Upper lobe of right lung (tissue), 1 donor: ENCODE data around the gene SH3GL3. TPM values are rescaled to one million over a fixed set of nuclear protein-coding genes. Genes with fewer than 3 reads are reported as not detected.

Experiments used
- ATAC-seq: fragments of 200-7000 bp; cut with Tn5 transposase; one replicate; pipeline ENCODE4 v1.9.1; 2020; ENCODE audit warnings: mild to moderate bottlenecking, moderate library complexity
- DNase-seq: peaks from one replicate; pipeline ENCODE4 v3.0.0-alpha.2; 2020
- H3K27ac ChIP-seq: fragments of 200-600 bp; one replicate; pipeline ENCODE4 v1.8.0; 2022
- H3K27me3 ChIP-seq: fragments of 200-600 bp; one replicate; pipeline ENCODE4 v1.8.0; 2022; ENCODE audit warnings: mild to moderate bottlenecking
- H3K36me3 ChIP-seq: fragments of 200-600 bp; one replicate; pipeline ENCODE4 v1.8.0; 2022
- H3K4me1 ChIP-seq: fragments of 200-600 bp; one replicate; pipeline ENCODE4 v1.8.0; 2022
- H3K4me3 ChIP-seq: fragments of 200-600 bp; one replicate; pipeline ENCODE4 v1.8.0; 2022; ENCODE audit warnings: mild to moderate bottlenecking
- H3K9me3 ChIP-seq: fragments of 200-600 bp; one replicate; pipeline ENCODE4 v1.8.0; 2022
- intact Hi-C: fragments of 100-400 bp; cut with DNase I; formaldehyde crosslinking; loops from one replicate; pipeline ENCODE4 v1.11.0; 2022
- total RNA-seq: library from RNA; stranded (reverse); fragmentation: NEBNext Ultra II Directional; extraction: Animal tissue kit (Norgen Biotek cat#: 25700); gene quantifications from one replicate; pipeline ENCODE4 v1.2.1, GENCODE V29; 2021
- TF ChIP-seq, protein P1 (sequence below): fragments of 200-600 bp; IDR thresholded peaks from one replicate; pipeline ENCODE4 v1.8.0; 2022; ENCODE audit warnings: antibody characterized with exemption
- donor health status: DM: no; HTN: yes; CAD: no; lungs with severe emphysema.

SH3GL3 gene
- total RNA-seq, 1 donor from 2014 or later: 3.4 TPM

DNA sequence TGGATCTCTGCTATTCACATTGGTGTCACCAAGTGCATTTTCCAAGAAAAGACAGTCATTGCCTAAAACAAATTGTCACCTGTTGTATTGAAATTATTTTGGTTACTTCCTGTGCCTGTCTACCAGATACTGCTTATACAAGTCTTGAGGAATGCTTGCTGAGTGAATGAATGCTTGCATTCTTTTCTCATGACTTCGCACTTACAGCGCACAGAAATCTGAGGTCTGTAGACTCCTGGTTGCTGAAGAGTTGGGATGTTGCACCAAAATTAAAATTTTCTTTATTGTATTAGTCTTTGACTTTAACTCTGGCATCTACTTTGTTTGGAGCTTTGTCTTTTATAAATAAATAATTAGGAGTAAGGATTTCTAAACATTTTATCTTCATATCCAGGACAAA lies 28.4 kb downstream of the SH3GL3 start:
- intact Hi-C loops: no loop called here
- H3K9me3 ChIP-seq: no peaks in the 10 kb centered on the region
- H3K4me1 ChIP-seq: no peaks in the 10 kb centered on the region
- peaks cover 8% of the 10 kb centered on the region for H3K27me3 ChIP-seq
- no peak overlapping the region for H3K4me3 ChIP-seq
- no peaks in the 10 kb centered on the region for H3K36me3 ChIP-seq
- no peak for DNase-seq
- TF ChIP-seq, protein P1, sequence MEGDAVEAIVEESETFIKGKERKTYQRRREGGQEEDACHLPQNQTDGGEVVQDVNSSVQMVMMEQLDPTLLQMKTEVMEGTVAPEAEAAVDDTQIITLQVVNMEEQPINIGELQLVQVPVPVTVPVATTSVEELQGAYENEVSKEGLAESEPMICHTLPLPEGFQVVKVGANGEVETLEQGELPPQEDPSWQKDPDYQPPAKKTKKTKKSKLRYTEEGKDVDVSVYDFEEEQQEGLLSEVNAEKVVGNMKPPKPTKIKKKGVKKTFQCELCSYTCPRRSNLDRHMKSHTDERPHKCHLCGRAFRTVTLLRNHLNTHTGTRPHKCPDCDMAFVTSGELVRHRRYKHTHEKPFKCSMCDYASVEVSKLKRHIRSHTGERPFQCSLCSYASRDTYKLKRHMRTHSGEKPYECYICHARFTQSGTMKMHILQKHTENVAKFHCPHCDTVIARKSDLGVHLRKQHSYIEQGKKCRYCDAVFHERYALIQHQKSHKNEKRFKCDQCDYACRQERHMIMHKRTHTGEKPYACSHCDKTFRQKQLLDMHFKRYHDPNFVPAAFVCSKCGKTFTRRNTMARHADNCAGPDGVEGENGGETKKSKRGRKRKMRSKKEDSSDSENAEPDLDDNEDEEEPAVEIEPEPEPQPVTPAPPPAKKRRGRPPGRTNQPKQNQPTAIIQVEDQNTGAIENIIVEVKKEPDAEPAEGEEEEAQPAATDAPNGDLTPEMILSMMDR: no peak
- no peak overlapping the region for H3K27ac ChIP-seq
- peak; percentile 70 for ATAC-seq

DNA sequence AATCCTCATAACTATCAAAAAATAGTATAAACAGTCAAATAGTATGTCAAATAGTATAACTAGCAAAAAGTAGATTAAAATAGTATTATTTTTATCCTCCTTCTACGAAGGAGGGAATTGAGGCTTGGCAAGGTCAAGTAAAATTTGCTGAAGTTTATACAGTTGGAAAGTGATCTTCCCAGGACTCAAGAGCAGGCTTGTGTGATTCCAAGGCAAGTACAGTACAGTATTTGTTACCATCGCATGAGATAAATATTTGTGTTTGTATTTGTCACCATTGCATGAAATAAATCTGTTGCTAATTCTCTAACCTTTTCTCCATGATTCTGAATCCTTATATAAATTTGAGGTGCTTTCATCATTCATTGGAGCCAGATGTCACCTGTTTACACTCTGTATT lies 28.9 kb downstream of the SH3GL3 start:
- intact Hi-C loops: no loop called here
- no peaks in the 10 kb centered on the region for H3K36me3 ChIP-seq
- no peak overlapping the region for H3K4me3 ChIP-seq
- DNase-seq (no peak), ATAC-seq (no peak)
- H3K9me3 ChIP-seq: no peaks in the 10 kb centered on the region
- H3K27ac ChIP-seq: no peak overlapping the region
- H3K27me3 ChIP-seq: peaks cover 8% of the 10 kb centered on the region
- TF ChIP-seq, protein P1: no peak
- H3K4me1 ChIP-seq: no peaks in the 10 kb centered on the region

DNA sequence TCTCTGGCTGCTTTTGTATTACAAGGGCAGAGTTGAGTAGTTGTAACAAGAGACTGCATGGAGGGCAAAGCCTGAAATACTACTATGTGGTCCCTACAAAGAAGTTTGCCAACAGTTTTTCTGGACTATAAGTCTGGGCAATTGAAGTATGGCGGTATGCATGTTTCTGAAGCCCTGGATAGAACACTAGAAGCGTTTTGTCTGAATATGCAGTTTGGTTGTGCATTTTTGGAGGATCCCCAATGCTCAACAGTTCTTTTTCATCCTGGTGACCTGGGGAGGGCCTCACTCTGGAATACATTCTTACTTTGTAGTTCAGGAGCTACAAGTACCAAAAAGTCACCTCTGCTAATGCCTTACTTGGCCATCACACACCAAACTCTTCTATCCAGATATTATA lies 29.6 kb downstream of the SH3GL3 start:
- ATAC-seq: no peak
- TF ChIP-seq, protein P1: no peak
- no peak for DNase-seq
- Histone ChIP-seq H3K4me3 (no peak overlapping the region), H3K27me3 (peaks cover 8% of the 10 kb centered on the region), H3K36me3 (no peaks in the 10 kb centered on the region), H3K4me1 (no peaks in the 10 kb centered on the region), H3K9me3 (no peaks in the 10 kb centered on the region), H3K27ac (no peak overlapping the region)
- intact Hi-C loops: no loop called here

DNA sequence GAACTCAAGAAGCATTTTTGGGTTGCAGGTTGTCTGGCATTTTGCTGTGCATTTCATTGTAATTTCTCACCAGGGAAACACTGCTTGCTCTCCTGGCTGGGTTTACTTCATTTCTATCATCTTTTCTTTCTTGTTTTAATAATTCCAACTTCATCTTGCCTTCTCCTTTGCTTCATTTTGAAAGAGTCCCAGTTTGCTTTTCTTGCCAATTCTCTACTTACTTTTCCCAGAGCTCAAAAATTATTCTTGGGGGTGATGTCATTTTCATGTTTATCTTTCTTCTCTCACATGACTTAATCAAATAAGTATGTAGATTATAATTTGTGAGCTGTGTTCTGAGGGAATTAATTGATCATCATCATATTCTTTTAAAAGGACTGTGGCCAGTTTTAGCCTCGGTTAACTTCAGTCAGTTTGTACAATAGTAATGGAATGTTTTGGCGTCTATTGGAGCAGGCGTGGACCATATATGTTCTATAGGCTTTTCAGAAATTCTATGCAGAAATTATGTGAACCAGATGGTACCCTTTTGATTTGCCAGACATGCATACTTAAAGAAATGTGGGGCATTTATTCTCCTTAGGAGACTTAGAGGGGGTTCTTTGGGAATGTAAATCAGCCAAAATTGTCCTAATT lies 30.1 kb downstream of the SH3GL3 start:
- ATAC-seq (no peak), DNase-seq (no peak)
- no peak overlapping the region for H3K4me3 ChIP-seq
- intact Hi-C loops: no loop called here
- H3K27ac ChIP-seq: no peak overlapping the region
- peaks cover 8% of the 10 kb centered on the region for H3K27me3 ChIP-seq
- H3K4me1 ChIP-seq: no peaks in the 10 kb centered on the region
- no peaks in the 10 kb centered on the region for H3K36me3 ChIP-seq
- TF ChIP-seq, protein P1: no peak
- H3K9me3 ChIP-seq: no peaks in the 10 kb centered on the region

DNA sequence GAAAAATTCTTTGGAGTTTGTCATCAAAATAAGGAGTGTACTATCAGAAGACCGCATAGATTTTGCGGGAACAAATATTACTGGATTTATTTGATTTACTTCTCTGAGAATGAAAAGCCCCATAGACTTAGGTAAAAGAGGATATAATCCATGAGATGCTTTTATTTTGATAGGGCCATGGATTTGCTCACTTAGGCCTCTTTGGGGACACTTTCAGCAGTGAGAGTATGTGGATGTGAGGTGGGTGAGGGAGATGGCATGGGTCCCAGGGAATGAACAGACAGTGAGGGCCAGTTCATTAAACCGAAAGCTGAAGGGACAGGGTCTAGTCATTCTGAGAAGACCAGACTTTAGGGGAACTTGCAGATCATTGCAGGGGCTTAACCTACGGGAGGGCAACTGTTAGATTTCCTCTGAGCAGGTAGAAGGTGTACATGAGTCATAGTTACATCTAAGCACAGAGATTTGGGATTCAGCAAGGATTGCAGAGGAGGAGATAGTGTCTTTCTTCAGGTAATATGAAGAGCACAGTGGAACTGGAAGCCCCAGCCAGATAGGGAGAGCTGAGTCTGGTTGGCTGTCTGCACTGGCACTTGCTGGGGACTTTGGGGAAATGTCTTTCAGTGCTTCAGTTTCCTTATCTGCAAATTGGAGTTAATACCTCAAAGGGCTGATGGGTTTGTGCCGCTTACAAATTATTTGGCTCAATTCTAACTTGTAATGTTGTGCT lies 30.8 kb downstream of the SH3GL3 start:
- Histone ChIP-seq H3K36me3 (no peaks in the 10 kb centered on the region), H3K27me3 (peaks cover 8% of the 10 kb centered on the region), H3K4me1 (no peaks in the 10 kb centered on the region), H3K4me3 (no peak overlapping the region), H3K9me3 (no peaks in the 10 kb centered on the region), H3K27ac (no peak overlapping the region)
- TF ChIP-seq, protein P1: no peak
- intact Hi-C loops: no loop called here
- DNase-seq (no peak), ATAC-seq (no peak)
